ENCODE results near the gene ACTR2. TPM values are rescaled to one million over a fixed set of nuclear protein-coding genes. Genes with fewer than 3 reads are reported as not detected.

The ACTR2 gene
- total and polyA plus RNA-seq, 2 of the 13 experiments (the other 11 are each of a cell fraction or from before 2014, with no cell fraction given), result 51.2 to 100 TPM

DNA sequence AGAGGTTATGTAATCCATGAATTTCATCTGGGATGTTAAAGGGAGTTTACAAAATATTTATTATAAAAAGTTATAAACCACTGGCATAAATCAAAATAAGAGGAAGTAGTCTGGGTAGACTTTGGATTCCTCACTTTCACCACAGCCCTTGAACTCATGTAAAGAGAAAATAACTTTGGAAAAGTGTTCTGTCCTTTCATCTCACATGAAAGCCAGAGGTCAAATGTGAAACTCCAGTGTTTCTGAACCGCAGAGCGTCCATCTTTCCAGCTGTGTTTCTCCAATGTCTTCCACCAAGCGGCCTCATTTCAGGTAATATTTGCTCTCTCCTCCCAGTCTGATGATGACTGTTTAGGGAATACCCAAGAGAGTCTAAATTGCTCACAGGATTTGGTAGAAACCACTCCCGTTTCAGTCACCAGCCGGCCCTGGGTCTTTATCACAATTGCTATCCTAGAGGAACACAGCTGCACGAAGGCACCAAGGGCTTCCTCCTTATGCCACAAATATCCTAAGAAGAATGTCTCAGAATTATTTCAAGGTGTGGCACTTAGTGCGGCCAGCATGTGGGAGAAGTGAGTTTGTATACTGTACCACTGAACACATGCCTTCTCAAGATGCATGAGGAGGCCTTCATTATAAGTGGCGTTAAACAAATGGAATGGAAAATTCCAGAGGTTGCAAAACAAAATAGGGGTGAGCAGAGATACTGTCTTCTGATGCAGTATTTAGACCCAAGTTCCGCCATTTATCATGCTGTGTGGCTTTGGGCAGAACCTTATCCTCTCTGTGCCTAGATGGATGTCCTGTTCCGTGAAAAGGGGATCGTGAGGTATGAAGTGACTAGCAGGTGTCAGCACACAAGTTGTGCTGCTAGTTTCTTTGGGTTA lies 63.8 kb downstream of the ACTR2 start:
- CTCF ChIA-PET (ENCODE audit: low intra/inter-chr PET ratio, low total read pairs), result no interaction called here
- H3K79me2 ChIP-seq (ENCODE audit: insufficient read depth, low read length), result no peaks in the 10 kb centered on the region
- no peaks in the 10 kb centered on the region for H3K9me3 ChIP-seq (ENCODE audit: low read length)
- ATAC-seq, result peak; percentile 48
- H3K36me3 ChIP-seq (replicated peaks in 1 of 2; ENCODE audit: control insufficient read depth in 1 of 2, insufficient read depth in 2 of 2, low read length in 2 of 2), result no peaks in the 10 kb centered on the region
- BruUV-seq (replicated peaks), result no TSS peak
- H3K4me1 ChIP-seq (ENCODE audit: insufficient read depth, low read length), result peaks cover 50% of the 10 kb centered on the region
- DNase-seq (ENCODE audit: low spot score), result peak; percentile 77
- peak; percentile 96 for FAIRE-seq
- POLR2A ChIA-PET, result interaction anchor here (1.3 to 2.3 kb wide), 2 partner anchors 9 to 145 kb away, joined by 3 to 11 read pairs; no protein-coding TSS in a partner anchor
- peak overlapping the region; percentile 85 for H3K4me2 ChIP-seq (ENCODE audit: low read depth, low read length)
- H4K20me1 ChIP-seq (ENCODE audit: insufficient read depth, low read length), result no peaks in the 10 kb centered on the region
- intact Hi-C loops (cut with micrococcal nuclease; ENCODE audit: unreplicated experiment) (no loop called here), in situ Hi-C loops (cut with HindIII; ENCODE audit: extremely low pct_ligation_motif_present, low pct_unique_long_range_greater_than_20kb) (no loop called here)
- H3K4me3 ChIP-seq (replicated peaks in 1 of 3; ENCODE audit: insufficient read depth in 1 of 3, low read depth in 2 of 3, low read length in 3 of 3), result peak overlapping the region; percentile 30 to 38 (median 36)
- no peak overlapping the region for H3K9ac ChIP-seq (ENCODE audit: insufficient read depth, low read depth, low read length)
- WGBS (ENCODE audit: low lambda C conversion rate), result 30% methylated on average over 11 of the region's 11 CpGs
- H3K27ac ChIP-seq (ENCODE audit: extremely low read length, insufficient read depth, low read length), result peak overlapping the region; percentile 14
- peak overlapping the region; percentile 58 for H2AFZ ChIP-seq (ENCODE audit: low read length)
- no peaks in the 10 kb centered on the region for H3K27me3 ChIP-seq (ENCODE audit: control insufficient read depth in 1 of 2, insufficient read depth in 2 of 2, low read length in 2 of 2)
- TF ChIP-seq TCF7 (IDR thresholded peaks at IDR 0.05; ENCODE audit: low read depth) (peak; percentile 76), ZBTB38 (CRISPR knock-in tag; IDR thresholded peaks at IDR 0.05) (0 out of 2 replicates have a peak, but pooled peaks have one; percentile 4), FOXP1 (IDR thresholded peaks at IDR 0.05) (no peak), FOXP1 (CRISPR knock-in tag; IDR thresholded peaks at IDR 0.05) (peak; percentile 15; the same call in 1 of the 2 replicates), CREM (IDR thresholded peaks at IDR 0.05) (peak; percentile 30; the same call in 1 of the 2 replicates), CREM (CRISPR knock-in tag; IDR thresholded peaks at IDR 0.05) (no peak), NR2F2 (IDR thresholded peaks at IDR 0.05; ENCODE audit: borderline replicate concordance, low read depth) (no peak), ZNF660 (CRISPR knock-in tag; IDR thresholded peaks at IDR 0.05; ENCODE audit: borderline replicate concordance, low read depth) (no peak), ARNT2 (CRISPR knock-in tag; IDR thresholded peaks at IDR 0.05; ENCODE audit: low read depth) (0 out of 2 replicates have a peak, but pooled peaks have one; percentile 26), ZNF501 (CRISPR knock-in tag; IDR thresholded peaks at IDR 0.05) (peak; percentile 63; the same call in 1 of the 2 replicates), LCORL (IDR thresholded peaks at IDR 0.05) (no peak), LCORL (CRISPR knock-in tag; IDR thresholded peaks at IDR 0.05) (0 out of 2 replicates have a peak, but pooled peaks have one; percentile 7), NR2F6 (IDR thresholded peaks at IDR 0.05) (peak; percentile 83), NR2F6 (CRISPR knock-in tag; IDR thresholded peaks at IDR 0.05) (peak; percentile 73), ZMYM3 (CRISPR knock-in tag; IDR thresholded peaks at IDR 0.05) (peak; percentile 51; the same call in 1 of the 2 replicates), ZFP90 (CRISPR knock-in tag; IDR thresholded peaks at IDR 0.05; ENCODE audit: borderline replicate concordance) (0 out of 2 replicates have a peak, but pooled peaks have one; percentile 25), ELF3 (CRISPR knock-in tag; IDR thresholded peaks at IDR 0.05) (peak; percentile 48; the same call in 1 of the 2 replicates), SYNCRIP (IDR thresholded peaks at IDR 0.05; ENCODE audit: insufficient read depth, low read depth, low read length) (no peak), ESRRA (CRISPR knock-in tag; IDR thresholded peaks at IDR 0.05; ENCODE audit: low read depth) (0 out of 2 replicates have a peak, but pooled peaks have one; percentile 19), ZNF672 (CRISPR knock-in tag; IDR thresholded peaks at IDR 0.05) (no peak), STAG1 (CRISPR knock-in tag; IDR thresholded peaks at IDR 0.05) (peak; percentile 13; the same call in 1 of the 2 replicates)
- TF ChIP-seq, protein P1, sequence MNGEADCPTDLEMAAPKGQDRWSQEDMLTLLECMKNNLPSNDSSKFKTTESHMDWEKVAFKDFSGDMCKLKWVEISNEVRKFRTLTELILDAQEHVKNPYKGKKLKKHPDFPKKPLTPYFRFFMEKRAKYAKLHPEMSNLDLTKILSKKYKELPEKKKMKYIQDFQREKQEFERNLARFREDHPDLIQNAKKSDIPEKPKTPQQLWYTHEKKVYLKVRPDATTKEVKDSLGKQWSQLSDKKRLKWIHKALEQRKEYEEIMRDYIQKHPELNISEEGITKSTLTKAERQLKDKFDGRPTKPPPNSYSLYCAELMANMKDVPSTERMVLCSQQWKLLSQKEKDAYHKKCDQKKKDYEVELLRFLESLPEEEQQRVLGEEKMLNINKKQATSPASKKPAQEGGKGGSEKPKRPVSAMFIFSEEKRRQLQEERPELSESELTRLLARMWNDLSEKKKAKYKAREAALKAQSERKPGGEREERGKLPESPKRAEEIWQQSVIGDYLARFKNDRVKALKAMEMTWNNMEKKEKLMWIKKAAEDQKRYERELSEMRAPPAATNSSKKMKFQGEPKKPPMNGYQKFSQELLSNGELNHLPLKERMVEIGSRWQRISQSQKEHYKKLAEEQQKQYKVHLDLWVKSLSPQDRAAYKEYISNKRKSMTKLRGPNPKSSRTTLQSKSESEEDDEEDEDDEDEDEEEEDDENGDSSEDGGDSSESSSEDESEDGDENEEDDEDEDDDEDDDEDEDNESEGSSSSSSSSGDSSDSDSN (CRISPR knock-in tag; IDR thresholded peaks at IDR 0.05), result no peak
- TF ChIP-seq, protein P2, sequence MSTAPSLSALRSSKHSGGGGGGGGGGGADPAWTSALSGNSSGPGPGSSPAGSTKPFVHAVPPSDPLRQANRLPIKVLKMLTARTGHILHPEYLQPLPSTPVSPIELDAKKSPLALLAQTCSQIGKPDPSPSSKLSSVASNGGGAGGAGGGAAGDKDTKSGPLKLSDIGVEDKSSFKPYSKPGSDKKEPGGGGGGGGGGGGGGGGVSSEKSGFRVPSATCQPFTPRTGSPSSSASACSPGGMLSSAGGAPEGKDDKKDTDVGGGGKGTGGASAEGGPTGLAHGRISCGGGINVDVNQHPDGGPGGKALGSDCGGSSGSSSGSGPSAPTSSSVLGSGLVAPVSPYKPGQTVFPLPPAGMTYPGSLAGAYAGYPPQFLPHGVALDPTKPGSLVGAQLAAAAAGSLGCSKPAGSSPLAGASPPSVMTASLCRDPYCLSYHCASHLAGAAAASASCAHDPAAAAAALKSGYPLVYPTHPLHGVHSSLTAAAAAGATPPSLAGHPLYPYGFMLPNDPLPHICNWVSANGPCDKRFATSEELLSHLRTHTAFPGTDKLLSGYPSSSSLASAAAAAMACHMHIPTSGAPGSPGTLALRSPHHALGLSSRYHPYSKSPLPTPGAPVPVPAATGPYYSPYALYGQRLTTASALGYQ (CRISPR knock-in tag; IDR thresholded peaks at IDR 0.05), result 0 out of 2 replicates have a peak, but pooled peaks have one; percentile 37

Data from HepG2 (cell line).